Skin epidermis (tissue), 12 donors: ENCODE results near the gene CCR4.
"Not testable (repeated sequence)": the region's sequence is repeated elsewhere in the genome, so short reads cannot be mapped to it uniquely, and the experiment has no call there.

Experiments used
- H3K27ac ChIP-seq, 21 experiments: fragments of 200-600 bp; sonication (generic) in 11 of 21; one replicate each; pipeline ENCODE4 v1.5.0; 2020; ENCODE audit warnings: mild to moderate bottlenecking in 3 of 21, inconsistent platforms in 2 of 21, moderate library complexity in 2 of 21
- H3K4me3 ChIP-seq, 7 experiments: fragments of 200-600 bp; sonication (generic) in 2 of 7; one replicate each; pipeline ENCODE4 v1.5.0; 2020; ENCODE audit warnings: inconsistent platforms in 2 of 7, mild to moderate bottlenecking in 2 of 7, moderate library complexity in 1 of 7

CCR4 gene

DNA sequence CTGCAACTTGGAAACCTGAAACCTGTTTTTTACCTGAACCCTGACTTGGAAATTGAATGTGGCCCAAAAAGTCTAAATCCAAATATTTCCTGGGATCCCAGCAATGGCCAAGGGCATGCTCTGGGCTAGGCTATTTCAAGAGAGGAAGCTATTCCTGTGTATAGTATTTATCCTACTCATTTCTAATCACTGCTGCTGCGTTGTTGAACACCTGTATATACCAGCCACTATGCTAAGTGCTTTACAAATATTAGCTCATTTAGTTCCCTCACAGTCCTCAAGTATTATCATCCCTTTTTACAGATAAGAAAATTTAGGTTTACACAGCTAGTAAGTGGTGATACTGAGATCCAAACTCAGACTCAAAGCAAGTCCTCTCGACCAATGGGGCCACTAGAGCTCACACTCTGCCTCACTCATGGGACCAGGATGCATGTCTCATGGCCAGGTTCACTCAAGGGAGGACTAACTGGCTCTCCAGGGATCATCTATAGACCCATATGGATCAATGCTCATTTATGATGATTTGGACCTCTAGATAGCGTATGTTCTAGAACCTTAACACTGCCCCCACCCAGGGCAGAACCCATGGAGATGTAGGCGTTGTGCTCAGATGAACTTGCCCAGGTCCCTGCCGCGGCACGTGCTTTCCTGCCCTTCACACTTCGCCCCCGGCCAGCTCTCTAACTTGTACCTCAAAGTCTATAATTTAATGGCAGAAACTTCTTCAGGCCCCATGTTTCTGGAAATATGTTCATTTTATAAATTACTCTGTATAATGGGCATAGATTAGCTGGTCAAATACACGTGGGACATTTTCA is 2.6 kb upstream of the CCR4 start:
- no peak overlapping the region for H3K27ac ChIP-seq
- H3K4me3 ChIP-seq, result no peak overlapping the region

DNA sequence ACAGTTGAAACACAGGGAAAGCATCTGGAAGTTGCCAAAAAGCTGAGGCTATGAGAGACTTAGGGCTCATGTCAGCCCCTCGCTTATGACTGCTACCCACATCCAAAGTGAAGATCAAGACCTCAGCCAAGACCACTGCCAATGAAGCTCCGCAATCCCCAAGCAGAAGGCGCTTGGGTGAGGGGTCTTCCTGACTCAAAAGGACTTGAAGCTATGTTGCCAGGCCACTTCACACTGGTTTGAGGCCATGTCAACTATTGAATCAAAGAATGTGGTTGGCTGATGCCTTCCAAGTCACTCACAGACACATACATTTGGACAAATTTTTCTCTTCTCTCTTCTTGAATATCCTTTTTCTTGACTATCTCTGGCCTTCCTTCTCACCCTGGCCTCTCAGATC is 928 bp upstream of the CCR4 start:
- no peak overlapping the region for H3K4me3 ChIP-seq
- peak overlapping the region in 2 of 21 experiments; percentile 79 to 82 for H3K27ac ChIP-seq

DNA sequence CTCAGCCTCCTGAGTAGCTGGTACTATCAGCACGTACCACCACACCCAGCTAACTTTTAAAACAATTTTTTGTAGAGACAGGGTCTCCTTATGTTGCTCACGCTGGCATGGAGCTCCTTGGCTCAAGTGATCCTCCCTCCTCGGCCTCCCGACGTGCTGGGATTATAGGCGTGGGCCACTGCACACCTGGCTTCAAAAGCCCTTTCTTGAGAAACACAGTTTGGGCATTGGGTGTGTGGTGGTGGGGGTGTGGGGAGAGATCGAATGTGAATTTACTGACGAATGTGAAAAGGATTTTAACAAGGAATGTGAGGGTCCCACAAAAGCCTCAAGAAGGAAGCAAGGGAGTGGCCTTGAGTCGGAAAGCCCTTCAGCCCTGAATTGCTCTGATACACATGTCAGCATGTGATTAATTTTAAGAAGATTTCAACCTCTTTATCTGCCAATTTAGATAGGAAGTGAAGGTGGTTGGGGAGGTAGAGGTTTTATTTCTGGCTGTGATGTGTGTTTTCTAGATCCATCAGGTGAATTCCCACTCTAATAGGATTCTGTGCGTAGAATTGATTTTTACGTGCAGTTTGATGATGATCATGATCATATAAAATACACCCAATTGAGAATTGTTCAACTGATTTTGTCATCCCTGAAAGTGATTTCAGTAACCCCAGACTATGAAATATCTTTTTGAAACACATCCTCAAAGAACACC is 1.1 kb downstream of the CCR4 start:
- Histone ChIP-seq H3K4me3 (peak overlapping the region in 4 of 7 experiments; percentile 16 to 28 (median 21)), H3K27ac (peak overlapping the region in 10 of 21 experiments; percentile 1 to 82 (median 54))

DNA sequence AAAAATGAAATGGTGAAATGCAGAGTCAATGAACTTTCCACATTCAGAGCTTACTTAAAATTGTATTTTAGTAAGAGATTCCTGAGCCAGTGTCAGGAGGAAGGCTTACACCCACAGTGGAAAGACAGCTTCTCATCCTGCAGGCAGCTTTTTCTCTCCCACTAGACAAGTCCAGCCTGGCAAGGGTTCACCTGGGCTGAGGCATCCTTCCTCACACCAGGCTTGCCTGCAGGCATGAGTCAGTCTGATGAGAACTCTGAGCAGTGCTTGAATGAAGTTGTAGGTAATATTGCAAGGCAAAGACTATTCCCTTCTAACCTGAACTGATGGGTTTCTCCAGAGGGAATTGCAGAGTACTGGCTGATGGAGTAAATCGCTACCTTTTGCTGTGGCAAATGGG is 3.1 kb downstream of the CCR4 start:
- H3K4me3 ChIP-seq, result peak overlapping the region in 4 of 7 experiments; percentile 1 to 28 (median 15)
- H3K27ac ChIP-seq, result peak overlapping the region in 2 of 21 experiments; percentile 47 to 82

DNA sequence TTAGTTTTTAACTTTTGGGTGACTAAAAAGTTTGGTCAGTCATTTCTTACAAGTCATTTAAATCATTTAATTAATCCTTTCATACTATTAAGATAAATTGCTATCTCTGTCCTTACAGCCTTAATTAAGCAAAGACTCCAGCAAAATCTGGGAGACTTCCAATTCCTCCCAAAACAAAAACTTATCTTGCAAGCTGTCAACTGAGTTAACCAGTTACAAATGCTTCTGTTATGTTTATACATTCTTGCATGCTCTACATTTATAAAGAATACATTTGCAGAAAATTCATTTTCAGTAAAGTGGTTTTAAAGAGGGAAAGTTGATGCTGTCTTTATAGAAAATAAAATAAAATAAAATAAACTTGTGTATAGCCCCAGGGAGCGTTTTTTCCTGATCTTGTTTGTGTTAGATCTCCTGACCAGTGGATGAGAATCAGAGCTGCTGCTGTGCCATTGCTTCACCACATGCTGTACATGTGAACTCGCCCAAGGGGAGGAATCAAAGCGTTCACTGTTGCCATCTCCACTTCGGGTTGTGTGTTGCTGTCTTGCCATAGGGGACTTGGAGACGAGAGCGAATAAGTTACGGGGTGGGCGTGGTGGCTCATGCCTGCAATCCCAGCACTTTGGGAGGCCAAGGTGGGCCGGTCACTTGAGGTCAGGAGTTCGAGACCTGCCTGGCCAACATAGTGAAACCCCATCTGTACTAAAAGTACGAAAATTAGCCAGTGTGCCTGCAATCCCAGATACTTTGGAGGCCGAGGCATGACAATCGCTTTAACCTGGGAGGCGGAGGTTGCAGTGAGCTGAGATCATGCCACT is 5.5 kb downstream of the CCR4 start:
- peak overlapping the region in 1 of 21 experiments; percentile 64 for H3K27ac ChIP-seq
- H3K4me3 ChIP-seq, result peak overlapping the region in 1 of 7 experiments; percentile 18

DNA sequence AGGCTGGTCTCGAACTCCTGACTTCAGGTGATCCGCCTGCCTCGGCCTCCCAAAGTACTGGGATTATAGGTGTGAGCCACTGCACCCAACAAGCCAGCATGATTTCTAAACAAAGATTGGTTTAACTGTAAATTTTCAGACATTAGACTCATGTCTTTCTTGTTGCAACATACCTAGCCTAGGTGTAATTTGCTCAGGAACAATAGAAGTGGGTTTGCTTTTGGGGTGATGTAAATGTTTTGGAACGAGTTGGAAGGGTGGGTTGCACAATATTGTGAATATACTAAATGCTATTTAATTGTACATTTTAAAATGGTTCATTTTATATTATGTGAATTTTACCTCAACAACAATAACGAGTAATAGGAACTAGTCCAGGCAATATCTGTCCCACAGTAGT is 7.1 kb downstream of the CCR4 start:
- no peak overlapping the region for H3K4me3 ChIP-seq
- H3K27ac ChIP-seq, result peak overlapping the region in 1 of 21 experiments; percentile 21

DNA sequence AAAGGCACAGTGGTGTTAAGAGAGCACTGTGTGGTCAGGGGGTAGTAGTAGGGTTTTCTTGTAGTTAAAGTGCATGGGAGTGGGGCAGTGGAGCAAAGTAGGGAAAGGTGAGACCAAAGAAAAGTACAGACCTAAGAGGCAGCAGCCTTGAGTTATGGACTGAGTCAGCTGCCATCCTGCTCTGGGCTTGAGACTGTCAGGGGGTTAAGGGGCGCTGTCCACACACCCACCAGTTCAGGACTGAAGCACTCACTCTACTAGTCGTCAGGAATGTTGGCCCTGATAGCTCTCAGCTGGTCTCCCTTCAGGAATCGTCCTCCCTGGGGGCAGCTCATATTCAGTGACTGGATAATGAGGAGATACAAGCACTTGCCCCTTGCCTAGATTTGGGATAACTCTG is 7.9 kb downstream of the CCR4 start:
- Histone ChIP-seq H3K27ac (peak overlapping the region in 1 of 21 experiments; percentile 62), H3K4me3 (no peak overlapping the region)

DNA sequence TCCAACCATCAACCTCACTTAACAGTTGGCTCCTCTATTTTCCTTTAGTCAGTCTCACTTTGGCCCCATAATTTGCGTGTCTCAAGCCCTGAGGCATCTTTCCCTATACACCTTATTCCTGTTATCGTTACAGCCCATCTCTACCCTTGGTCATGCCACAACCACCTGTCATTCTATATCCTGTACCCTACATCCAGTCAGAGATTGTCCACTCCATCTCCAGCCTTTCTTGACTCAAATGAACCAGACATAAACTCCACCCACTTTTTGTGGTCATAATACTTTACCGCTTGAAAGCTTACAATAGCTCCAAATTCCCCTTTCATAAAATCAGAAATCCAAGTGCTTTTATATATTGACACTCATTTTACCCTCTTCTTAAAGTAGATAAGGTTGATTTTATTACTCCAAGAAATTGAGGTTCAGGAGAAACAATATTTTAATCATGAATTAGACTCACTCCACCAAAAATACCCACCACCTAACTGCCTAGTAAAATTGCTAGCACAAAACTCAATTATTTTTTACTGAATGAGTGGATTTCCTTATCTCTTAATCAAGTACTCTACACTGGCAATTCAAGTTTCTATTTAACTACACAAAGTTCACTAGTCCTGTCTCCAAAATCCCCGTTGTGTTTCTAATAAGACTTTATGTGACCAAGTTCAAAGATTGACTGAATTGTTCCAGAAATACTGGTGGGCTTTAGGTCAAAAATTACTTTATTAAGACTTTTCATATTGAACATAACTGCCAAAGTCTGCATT is 9.1 kb downstream of the CCR4 start:
- Histone ChIP-seq H3K27ac (peak overlapping the region in 2 of 21 experiments; percentile 37 to 40), H3K4me3 (no peak overlapping the region)

DNA sequence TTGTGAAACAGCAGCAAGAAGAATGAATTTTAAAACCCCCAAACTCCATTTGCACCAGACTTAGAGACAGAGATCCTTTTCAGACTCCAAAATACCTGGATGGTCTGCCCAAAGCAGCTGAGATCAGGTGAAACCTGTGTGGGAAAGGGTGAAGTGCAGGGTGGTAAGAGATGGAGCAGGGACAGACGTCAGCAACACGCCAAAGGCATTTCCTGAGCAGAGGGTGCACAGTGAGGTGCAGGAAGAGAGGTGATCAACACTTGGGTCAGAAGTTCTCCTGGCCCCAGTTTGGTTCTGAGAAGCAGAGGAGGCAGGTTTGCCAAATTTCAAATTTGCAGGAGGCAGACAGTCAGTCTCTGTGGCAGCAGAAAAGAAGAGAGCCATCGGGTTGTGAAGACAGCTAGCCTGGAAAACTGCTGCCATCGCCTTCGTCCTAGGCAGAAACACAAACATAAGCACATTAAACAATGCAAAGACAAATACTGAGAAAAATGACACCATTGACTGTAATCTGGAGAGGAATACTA is 9.8 kb downstream of the CCR4 start:
- Histone ChIP-seq H3K4me3 (no peak overlapping the region), H3K27ac (peak overlapping the region in 2 of 21 experiments; percentile 37 to 40)

DNA sequence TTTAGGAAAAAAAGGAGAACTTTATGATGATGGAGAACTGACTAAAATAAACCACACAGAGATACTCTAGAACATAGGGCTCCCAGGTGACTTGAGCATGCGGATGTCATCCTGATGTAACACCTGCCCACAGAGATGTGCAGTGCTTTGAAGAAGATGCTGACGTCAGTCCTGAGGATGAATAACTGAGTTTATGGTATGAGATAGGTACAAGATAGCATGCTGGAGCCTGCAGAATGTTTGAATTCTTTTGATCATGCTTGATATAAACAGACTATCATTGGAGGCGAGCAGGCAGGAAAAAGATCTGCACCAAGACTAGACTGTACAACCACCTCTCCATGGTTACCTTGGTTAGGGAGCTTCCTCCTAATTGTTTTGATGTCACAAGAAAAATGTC is 12.4 kb downstream of the CCR4 start:
- Histone ChIP-seq H3K4me3 (no peak overlapping the region), H3K27ac (peak overlapping the region in 1 of 21 experiments; percentile 70)

DNA sequence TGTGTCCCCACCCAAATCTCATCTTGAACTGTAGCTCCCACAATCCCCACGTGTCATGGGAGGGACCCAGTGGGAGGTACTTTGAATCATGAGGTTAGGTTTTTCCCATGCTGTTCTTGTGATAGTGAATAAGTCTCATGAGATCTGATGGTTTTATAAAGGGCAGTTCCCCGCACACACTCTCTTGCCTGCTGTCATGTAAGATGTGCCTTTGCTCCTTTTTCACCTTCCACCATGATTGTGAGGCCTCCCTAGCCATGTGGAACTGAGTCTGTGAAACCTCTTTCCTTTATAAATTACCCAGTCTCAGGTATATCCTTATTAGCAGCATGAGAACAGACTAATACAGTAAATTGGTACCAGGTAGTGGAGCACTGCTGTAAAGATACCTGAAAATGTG is 13.3 kb downstream of the CCR4 start:
- peak overlapping the region in 1 of 21 experiments; percentile 70 for H3K27ac ChIP-seq
- H3K4me3 ChIP-seq, result not testable (repeated sequence)

DNA sequence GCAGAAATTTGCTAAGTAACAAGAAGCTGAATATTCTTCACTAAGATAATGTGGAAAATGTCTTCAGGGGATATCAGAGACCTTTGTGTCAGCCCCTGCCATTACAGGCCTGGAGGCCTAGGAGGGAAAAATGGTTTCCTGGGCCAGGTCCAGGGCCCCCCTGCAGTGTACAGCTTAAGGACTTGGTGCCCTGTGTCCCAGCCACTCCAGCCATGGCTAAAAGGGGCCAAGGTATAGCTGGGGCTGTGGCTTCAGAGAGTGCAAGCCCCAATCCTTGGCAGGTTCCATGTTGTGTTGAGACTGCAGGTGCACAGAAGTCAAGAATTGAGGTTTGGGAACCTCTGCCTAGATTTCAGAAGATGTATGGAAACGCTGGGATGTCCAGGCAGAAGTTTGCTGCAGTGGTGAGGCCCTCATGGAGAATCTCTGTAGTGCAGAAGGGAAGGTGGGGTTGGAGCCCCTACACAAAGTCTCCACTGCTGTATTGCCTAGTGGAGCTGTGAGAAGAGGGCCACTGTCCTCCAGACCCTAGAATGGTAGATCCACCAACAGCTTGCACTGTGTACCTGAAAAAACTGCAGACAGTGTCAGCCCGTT is 14.3 kb downstream of the CCR4 start:
- H3K27ac ChIP-seq, H3K4me3 ChIP-seq: not testable (repeated sequence)

DNA sequence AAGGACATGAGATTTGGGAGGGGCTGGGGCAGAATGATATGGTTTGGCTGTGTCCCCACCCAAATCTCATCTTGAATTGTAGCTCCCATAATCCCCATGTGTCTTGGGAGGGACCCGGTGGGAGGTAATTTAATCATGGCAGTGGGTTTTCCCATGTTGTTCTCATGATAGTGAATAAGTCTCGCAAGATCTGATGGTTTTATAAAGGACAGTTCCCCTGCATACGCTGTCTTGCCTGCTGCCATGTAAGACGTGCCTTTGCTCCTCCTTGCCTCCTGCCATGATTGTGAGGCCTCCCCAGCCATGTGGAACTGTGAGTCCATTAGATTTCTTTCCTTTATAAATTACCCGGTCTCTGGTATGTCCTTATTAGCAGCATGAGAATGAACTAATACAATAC is 15.2 kb downstream of the CCR4 start:
- H3K27ac ChIP-seq, H3K4me3 ChIP-seq: not testable (repeated sequence)

DNA sequence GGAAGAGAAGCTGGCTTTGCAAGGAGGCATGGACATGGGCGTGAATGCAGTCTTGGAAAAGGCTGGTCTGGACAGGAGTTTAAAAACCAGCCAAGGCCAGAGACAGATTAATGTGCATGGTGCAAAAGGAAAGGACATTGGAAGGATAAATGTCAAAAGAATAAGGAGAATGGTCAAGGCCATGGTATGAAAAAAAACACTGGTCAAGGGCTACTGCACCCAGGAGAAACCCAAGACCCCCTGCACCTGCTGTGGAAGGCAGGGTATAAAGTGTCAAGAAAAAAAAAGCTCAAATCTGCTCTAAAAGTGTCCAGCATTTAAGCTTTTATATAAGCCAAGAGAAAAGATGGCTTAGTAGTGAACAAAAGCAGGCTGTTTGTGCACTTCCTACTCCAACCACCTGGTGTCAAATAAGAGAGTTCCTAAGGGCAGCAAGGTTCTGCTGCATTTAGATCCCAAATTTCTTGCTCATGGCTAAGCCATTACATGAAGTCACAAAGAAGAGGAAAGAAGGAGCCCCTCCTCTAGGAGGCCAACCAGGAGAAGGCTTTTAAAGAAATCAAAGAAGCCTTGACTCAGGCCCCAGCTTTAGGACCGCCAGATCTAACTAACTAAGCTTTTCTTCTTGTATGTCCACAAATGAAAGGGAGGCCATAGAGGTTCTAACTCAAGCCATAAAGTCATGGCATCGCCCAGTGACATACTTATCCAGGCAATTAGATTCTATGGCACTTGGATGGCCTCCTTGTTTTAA is 16.9 kb downstream of the CCR4 start:
- H3K4me3 ChIP-seq, result no peak overlapping the region
- H3K27ac ChIP-seq, result no peak overlapping the region

DNA sequence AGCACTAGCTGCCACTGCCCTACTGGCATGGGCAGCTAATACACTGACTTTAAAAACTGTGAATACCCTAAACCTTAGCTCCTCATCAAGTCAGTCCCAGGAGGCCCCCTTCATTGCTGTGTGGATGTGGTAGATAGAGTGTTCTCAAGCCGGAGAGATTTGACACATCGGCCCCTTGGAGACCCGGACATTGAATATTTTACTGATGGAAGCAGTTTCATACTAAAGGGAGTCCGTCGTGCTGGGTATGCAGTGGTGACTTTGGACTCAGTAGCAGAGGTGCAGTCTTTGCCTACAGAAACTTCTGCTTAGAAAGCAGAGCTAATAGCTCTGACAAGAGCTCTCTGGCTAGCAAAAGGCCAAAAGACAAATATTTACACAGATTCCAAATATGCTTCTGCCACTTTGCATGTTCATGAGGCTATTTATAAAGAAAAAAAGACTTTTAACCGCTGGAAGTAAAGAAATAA is 17.5 kb downstream of the CCR4 start:
- Histone ChIP-seq H3K27ac (no peak overlapping the region), H3K4me3 (no peak overlapping the region)

DNA sequence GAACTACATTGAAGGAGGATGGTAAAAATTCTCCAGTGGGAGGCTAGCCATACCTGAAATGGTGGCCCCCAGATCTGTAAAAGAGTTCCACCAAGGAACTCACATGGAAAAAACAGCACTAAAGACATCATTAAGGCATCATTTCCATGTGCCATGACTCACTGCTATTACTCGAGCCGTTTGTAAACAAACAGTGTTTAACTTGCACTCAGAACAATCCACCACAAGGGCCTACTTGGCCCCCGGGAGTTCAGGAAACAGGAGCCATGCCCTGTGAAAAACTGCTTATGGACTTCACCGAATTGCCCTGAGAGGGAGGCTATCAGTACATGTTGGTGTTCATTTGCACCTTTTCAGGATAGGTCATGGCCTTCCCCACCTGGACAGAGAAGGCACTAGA is 18.2 kb downstream of the CCR4 start:
- H3K27ac ChIP-seq, result no peak overlapping the region
- H3K4me3 ChIP-seq, result no peak overlapping the region

DNA sequence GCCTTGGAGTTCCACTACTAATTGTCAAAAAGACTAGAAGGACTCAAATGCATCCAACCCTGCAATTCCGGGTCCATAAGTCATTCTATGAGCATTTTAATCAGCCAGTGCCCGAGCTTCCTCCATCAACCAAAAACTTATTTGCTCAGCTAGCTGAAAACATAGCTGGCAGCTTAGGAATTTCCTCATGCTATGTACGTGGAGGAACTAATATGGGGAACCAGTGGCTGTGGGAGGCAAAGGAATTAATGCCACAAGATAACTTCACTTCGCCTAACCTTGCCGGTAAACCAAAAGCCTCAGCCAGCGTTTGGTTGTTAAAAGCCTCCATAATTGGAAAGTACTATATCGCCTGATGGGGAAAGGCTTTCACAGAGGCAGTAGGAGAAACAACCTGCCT is 19.8 kb downstream of the CCR4 start:
- H3K4me3 ChIP-seq, H3K27ac ChIP-seq: not testable (repeated sequence)
